ENCODE results near the gene PLCB4.

The PLCB4 gene

GRCh38 chr20:9103955-9104354 is 35.1 kb downstream of the PLCB4 start:
- no peak for DNase-seq (ENCODE audit: low read depth in 2 of 2)

- no peak for DNase-seq (ENCODE audit: low read depth in 2 of 2)
Observed at GRCh38 chr20:9108260-9108659, 39.4 kb downstream of the PLCB4 start.

GRCh38 chr20:9109566-9109965 is 40.7 kb downstream of the PLCB4 start:
- DNase-seq (ENCODE audit: low read depth in 2 of 2) = no peak

GRCh38 chr20:9110365-9110764 is 41.5 kb downstream of the PLCB4 start:
- no peak for DNase-seq (ENCODE audit: low read depth in 2 of 2)

- no peak for DNase-seq (ENCODE audit: low read depth in 2 of 2)
Observed at GRCh38 chr20:9110916-9111432, 42.1 kb downstream of the PLCB4 start.

- DNase-seq (ENCODE audit: low read depth in 2 of 2) = no peak
Observed at GRCh38 chr20:9112541-9113515, 43.9 kb downstream of the PLCB4 start.

- no peak for DNase-seq (ENCODE audit: low read depth in 2 of 2)
Observed at GRCh38 chr20:9114709-9115108, 45.8 kb downstream of the PLCB4 start.

GRCh38 chr20:9117548-9117947 is 48.7 kb downstream of the PLCB4 start:
- no peak for DNase-seq (ENCODE audit: low read depth in 2 of 2)

GRCh38 chr20:9119776-9120175 is 50.9 kb downstream of the PLCB4 start:
- no peak for DNase-seq (ENCODE audit: low read depth in 2 of 2)

- DNase-seq (ENCODE audit: low read depth in 2 of 2) = no peak
Observed at GRCh38 chr20:9121211-9121610, 52.3 kb downstream of the PLCB4 start.

- DNase-seq (ENCODE audit: low read depth in 2 of 2) = no peak
Observed at GRCh38 chr20:9122571-9122970, 53.7 kb downstream of the PLCB4 start.

GRCh38 chr20:9126527-9126926 is 57.6 kb downstream of the PLCB4 start:
- no peak for DNase-seq (ENCODE audit: low read depth in 2 of 2)

- no peak for DNase-seq (ENCODE audit: low read depth in 2 of 2)
Observed at GRCh38 chr20:9128568-9128967, 59.7 kb downstream of the PLCB4 start.

- DNase-seq (ENCODE audit: low read depth in 2 of 2) = no peak
Observed at GRCh38 chr20:9129756-9130155, 60.9 kb downstream of the PLCB4 start.

GRCh38 chr20:9130521-9130920 is 61.6 kb downstream of the PLCB4 start:
- no peak for DNase-seq (ENCODE audit: low read depth in 2 of 2)

- no peak for DNase-seq (ENCODE audit: low read depth in 2 of 2)
Observed at GRCh38 chr20:9131841-9132240, 63.0 kb downstream of the PLCB4 start.

GRCh38 chr20:9134346-9134745 is 65.5 kb downstream of the PLCB4 start:
- no peak for DNase-seq (ENCODE audit: low read depth in 2 of 2)

GRCh38 chr20:9136114-9136513 is 67.2 kb downstream of the PLCB4 start:
- no peak for DNase-seq (ENCODE audit: low read depth in 2 of 2)

GRCh38 chr20:9137001-9137400 is 68.1 kb downstream of the PLCB4 start:
- no peak for DNase-seq (ENCODE audit: low read depth in 2 of 2)

GRCh38 chr20:9139106-9139833 is 70.4 kb downstream of the PLCB4 start:
- DNase-seq (ENCODE audit: low read depth in 2 of 2) = no peak

GRCh38 chr20:9140162-9140760 is 71.4 kb downstream of the PLCB4 start:
- no peak for DNase-seq (ENCODE audit: low read depth in 2 of 2)

- no peak for DNase-seq (ENCODE audit: low read depth in 2 of 2)
Observed at GRCh38 chr20:9141070-9141469, 72.2 kb downstream of the PLCB4 start.

All from stimulated activated CD4-positive, alpha-beta T cell treated with anti-CD3 and anti-CD28 coated beads, Interleukin-12 subunit alpha, Interleukin-12 subunit beta, amount 100 ng/mL, for 24 hours (primary cell).